A673 (cell line): Measurements from ENCODE around the gene SSBP2. TPM values are rescaled to one million over a fixed set of nuclear protein-coding genes. Genes with fewer than 3 reads are reported as not detected.

Source experiments
- BruUV-seq: library from RNA; stranded (reverse); fragments of 400-500 nt; replicated peaks from 2 replicates; lab custom pipeline; 2021; lab: Mats Ljungman, UMichigan
- CTCF ChIA-PET: fragments of 300-600 bp; sonication (Branson Sonifier 250); formaldehyde crosslinking; loops from one replicate; lab custom pipeline; 2022; ENCODE audit warnings: antibody characterized with exemption; lab: Charles Lee
- POLR2A ChIA-PET: fragments of 300-600 bp; sonication (Branson Sonifier 250); formaldehyde crosslinking; loops from one replicate; lab custom pipeline; 2022; ENCODE audit warnings: antibody characterized with exemption; ENCODE audit not compliant: low non-redundant PET; lab: Charles Lee
- DNase-seq: peaks from one replicate; pipeline ENCODE4 v3.0.0-alpha.2; 2015; ENCODE audit warnings: low spot score
- H3K27ac ChIP-seq: fragments of 200-600 bp; sonication (generic); 2 replicates; pipeline ENCODE4 v1.5.1; 2016; ENCODE audit warnings: mixed run types, low read depth, mild to moderate bottlenecking, mixed read lengths, antibody characterized with exemption, low read length; ENCODE audit not compliant: poor library complexity, severe bottlenecking
- H3K27me3 ChIP-seq: fragments of 200-600 bp; sonication (generic); replicated peaks from 2 replicates; pipeline ENCODE4 v1.6.1; 2017; ENCODE audit warnings: mixed run types, low read depth, mild to moderate bottlenecking, mixed read lengths, antibody characterized with exemption, low read length; ENCODE audit not compliant: insufficient read depth, poor library complexity
- H3K36me3 ChIP-seq: fragments of 200-600 bp; sonication (generic); 2 replicates; pipeline ENCODE4 v1.6.1; 2016; ENCODE audit warnings: mixed run types, mild to moderate bottlenecking, mixed read lengths, antibody characterized with exemption, low read length; ENCODE audit not compliant: insufficient read depth, poor library complexity, severe bottlenecking
- H3K4me1 ChIP-seq: fragments of 200-600 bp; sonication (generic); 2 replicates; pipeline ENCODE4 v1.6.1; 2017; ENCODE audit warnings: mixed run types, mild to moderate bottlenecking, mixed read lengths, antibody characterized with exemption, low read length; ENCODE audit not compliant: insufficient read depth, poor library complexity, severe bottlenecking
- H3K4me3 ChIP-seq: fragments of 200-600 bp; sonication (generic); 2 replicates; pipeline ENCODE4 v1.5.1; 2016; ENCODE audit warnings: low read depth, mixed run types, mild to moderate bottlenecking, mixed read lengths, low read length; ENCODE audit not compliant: poor library complexity, severe bottlenecking
- H3K9me3 ChIP-seq: fragments of 200-600 bp; sonication (generic); 2 replicates; pipeline ENCODE4 v1.6.1; 2016; ENCODE audit warnings: mixed run types, low read depth, mild to moderate bottlenecking, mixed read lengths, antibody characterized with exemption, low read length; ENCODE audit not compliant: poor library complexity, severe bottlenecking
- CTCF ChIP-seq: fragments of 300-800, 200-600 bp; sonication (generic); conservative IDR thresholded peaks from 2 replicates; pipeline ENCODE4 v1.5.1; 2017; ENCODE audit warnings: low read depth, mild to moderate bottlenecking, antibody characterized with exemption, low read length, moderate library complexity, mixed read lengths
- EZH2 ChIP-seq: fragments of 200-600 bp; sonication (generic); IDR thresholded peaks from 2 replicates; pipeline ENCODE4 v1.6.1; 2017; ENCODE audit warnings: borderline replicate concordance, low read depth, mild to moderate bottlenecking, mixed read lengths, antibody characterized with exemption, low read length; ENCODE audit not compliant: poor library complexity, severe bottlenecking
- intact Hi-C: fragments of 100-400 bp; cut with micrococcal nuclease; formaldehyde crosslinking; loops from one replicate; pipeline ENCODE4 v1.10.0; 2022; ENCODE audit not compliant: unreplicated experiment
- total RNA-seq: library from RNA; stranded (reverse); gene quantifications from 2 replicates; pipeline ENCODE4 v1.2.3, GENCODE V29; 2021

Gene SSBP2
- total RNA-seq, 1 experiment from 2014 or later = 42.8 TPM

GRCh38 chr5:81724571-81724970 is 26.3 kb downstream of the SSBP2 start:
- no TSS peak for BruUV-seq
- Histone ChIP-seq H3K27ac (no peak overlapping the region), H3K4me3 (no peak overlapping the region), H3K4me1 (peaks cover 20% of the 10 kb centered on the region), H3K27me3 (no peaks in the 10 kb centered on the region), H3K36me3 (no peaks in the 10 kb centered on the region), H3K9me3 (no peaks in the 10 kb centered on the region)
- TF ChIP-seq EZH2 (no peak), CTCF (no peak)
- POLR2A ChIA-PET = no interaction called here
- CTCF ChIA-PET = no interaction called here
- intact Hi-C loops = no loop called here
- no peak for DNase-seq

- CTCF ChIA-PET = no interaction called here
- H3K27me3 ChIP-seq = no peaks in the 10 kb centered on the region
- POLR2A ChIA-PET = no interaction called here
- no peak overlapping the region for H3K4me3 ChIP-seq
- no peak overlapping the region for H3K27ac ChIP-seq
- no peaks in the 10 kb centered on the region for H3K9me3 ChIP-seq
- no peak for TF ChIP-seq CTCF
- no peak for TF ChIP-seq EZH2
- H3K4me1 ChIP-seq = peaks cover 20% of the 10 kb centered on the region
- intact Hi-C loops = no loop called here
- no TSS peak for BruUV-seq
- H3K36me3 ChIP-seq = no peaks in the 10 kb centered on the region
- DNase-seq = no peak
Measured at GRCh38 chr5:81724108-81724507, 26.8 kb downstream of the SSBP2 start.

- H3K4me3 ChIP-seq = no peak overlapping the region
- CTCF ChIA-PET = no interaction called here
- BruUV-seq = no TSS peak
- TF ChIP-seq CTCF (no peak), EZH2 (no peak)
- POLR2A ChIA-PET = no interaction called here
- DNase-seq = no peak
- no peak overlapping the region for H3K27ac ChIP-seq
- H3K27me3 ChIP-seq = no peaks in the 10 kb centered on the region
- H3K36me3 ChIP-seq = no peaks in the 10 kb centered on the region
- intact Hi-C loops = no loop called here
- H3K9me3 ChIP-seq = no peaks in the 10 kb centered on the region
- H3K4me1 ChIP-seq = peaks cover 20% of the 10 kb centered on the region
Measured at GRCh38 chr5:81721049-81721448, 29.8 kb downstream of the SSBP2 start.
